ENCODE results near the gene PLXDC1.
"Not testable (repeated sequence)": the region's sequence is repeated elsewhere in the genome, so short reads cannot be mapped to it uniquely, and the experiment has no call there.

DNA sequence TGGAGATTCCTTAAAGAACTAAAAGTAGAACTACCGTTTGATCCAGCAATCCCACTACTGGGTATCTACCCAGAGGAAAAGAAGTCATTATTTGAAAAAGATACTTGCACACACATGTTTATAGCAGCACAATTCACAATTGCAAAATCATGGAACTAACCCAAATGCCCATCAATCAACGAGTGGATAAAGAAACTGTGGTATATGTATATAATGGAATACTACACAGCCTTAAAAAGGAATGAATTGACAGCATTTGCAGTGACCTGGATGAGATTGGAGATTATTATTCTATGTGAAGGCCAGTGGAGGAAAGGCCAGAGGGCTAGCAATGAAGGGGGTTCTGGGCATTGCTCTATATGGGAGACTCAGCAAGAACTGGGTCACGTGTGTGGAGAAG is 99.0 kb downstream of the PLXDC1 start:
- TF ChIP-seq, protein P1, sequence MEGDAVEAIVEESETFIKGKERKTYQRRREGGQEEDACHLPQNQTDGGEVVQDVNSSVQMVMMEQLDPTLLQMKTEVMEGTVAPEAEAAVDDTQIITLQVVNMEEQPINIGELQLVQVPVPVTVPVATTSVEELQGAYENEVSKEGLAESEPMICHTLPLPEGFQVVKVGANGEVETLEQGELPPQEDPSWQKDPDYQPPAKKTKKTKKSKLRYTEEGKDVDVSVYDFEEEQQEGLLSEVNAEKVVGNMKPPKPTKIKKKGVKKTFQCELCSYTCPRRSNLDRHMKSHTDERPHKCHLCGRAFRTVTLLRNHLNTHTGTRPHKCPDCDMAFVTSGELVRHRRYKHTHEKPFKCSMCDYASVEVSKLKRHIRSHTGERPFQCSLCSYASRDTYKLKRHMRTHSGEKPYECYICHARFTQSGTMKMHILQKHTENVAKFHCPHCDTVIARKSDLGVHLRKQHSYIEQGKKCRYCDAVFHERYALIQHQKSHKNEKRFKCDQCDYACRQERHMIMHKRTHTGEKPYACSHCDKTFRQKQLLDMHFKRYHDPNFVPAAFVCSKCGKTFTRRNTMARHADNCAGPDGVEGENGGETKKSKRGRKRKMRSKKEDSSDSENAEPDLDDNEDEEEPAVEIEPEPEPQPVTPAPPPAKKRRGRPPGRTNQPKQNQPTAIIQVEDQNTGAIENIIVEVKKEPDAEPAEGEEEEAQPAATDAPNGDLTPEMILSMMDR (IDR thresholded peaks at IDR 0.05; ENCODE audit: low read length), result not testable (repeated sequence)
- not testable (repeated sequence) for TF ChIP-seq EZH2phosphoT487 (IDR thresholded peaks at IDR 0.05; ENCODE audit: low read length); EZH2 (optimal IDR thresholded peaks at IDR 0.05; ENCODE audit: low read depth, low read length)
